Activated T-cell treated with anti-CD3 and anti-CD28 coated beads, Interleukin-2, amount 50 U/mL, for 4 hours (primary cell): ENCODE data around the gene ZDHHC11B. TPM values are rescaled to one million over a fixed set of nuclear protein-coding genes. Genes with fewer than 3 reads are reported as not detected.

Experiments used
- ATAC-seq, 2 donors: fragments of 200-7000 bp; cut with Tn5 transposase; one replicate each; pipeline ENCODE4 v1.10.0; 2021
- DNase-seq: peaks from one replicate; pipeline ENCODE4 v3.0.0-alpha.2; 2020
- H3K27me3 Mint-ChIP-seq: one replicate; pipeline ENCODE4 v1.8.0; 2021; ENCODE audit warnings: low read depth, mixed read lengths
- H3K36me3 Mint-ChIP-seq: one replicate; pipeline ENCODE4 v1.8.0; 2022; ENCODE audit warnings: mixed read lengths; ENCODE audit not compliant: insufficient read depth
- H3K4me1 Mint-ChIP-seq: one replicate; pipeline ENCODE4 v1.8.0; 2021; ENCODE audit warnings: low read depth, mixed read lengths
- H3K4me3 Mint-ChIP-seq: one replicate; pipeline ENCODE4 v1.8.0; 2021; ENCODE audit warnings: mild to moderate bottlenecking, moderate library complexity, mixed read lengths
- H3K9me3 Mint-ChIP-seq: one replicate; pipeline ENCODE4 v1.8.0; 2021; ENCODE audit warnings: mixed read lengths
- total RNA-seq, 3 donors: library from RNA; stranded (reverse); gene quantifications; one replicate each; pipeline ENCODE4 v1.2.1, GENCODE V29; 2021

Gene ZDHHC11B
- total RNA-seq, 3 donors from 2014 or later, result 0.21 to 0.66 (median 0.30) TPM

DNA sequence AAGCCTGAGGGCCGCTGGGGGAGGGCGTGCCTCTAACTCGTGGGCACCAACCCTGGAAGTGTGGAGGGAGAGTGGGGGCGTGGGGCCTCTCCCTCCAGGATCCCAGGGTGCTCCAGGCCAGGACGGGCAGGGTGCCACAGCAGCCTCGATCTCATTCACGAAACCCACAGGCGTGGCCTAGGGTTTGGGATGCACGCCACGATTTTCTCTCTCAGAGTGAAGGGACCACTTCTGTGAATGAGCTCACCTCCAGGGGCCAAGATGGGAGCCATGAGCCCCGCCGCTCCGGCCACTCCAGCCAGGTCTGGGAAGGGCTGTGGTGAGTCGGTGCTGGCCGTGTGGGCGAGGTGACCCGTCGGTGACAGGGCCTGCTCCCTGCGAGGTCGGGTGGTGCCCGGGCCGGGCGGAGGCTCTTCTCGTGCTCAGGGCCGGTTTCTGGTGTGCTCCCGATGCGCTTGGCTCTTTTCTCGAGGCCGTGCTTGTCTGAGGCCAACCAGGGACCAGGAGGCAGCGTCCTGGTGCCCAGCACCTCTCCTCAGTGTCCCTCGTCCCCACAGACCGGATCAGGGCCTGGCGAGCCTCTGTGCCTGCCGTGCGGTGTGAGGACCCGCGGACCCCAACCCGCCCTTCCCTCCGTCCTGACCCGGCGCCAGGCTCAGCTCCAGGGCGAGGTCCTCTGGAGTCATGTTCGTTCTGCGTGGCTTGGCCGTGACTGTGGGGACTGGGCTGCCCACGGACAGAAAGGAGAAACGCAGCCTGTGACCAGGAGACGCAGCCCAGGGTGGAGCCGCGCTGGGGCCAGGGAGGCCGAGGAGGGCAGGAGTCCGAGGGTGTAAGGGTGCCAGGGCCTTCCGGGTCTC lies 122.4 kb downstream of the ZDHHC11B start:
- Mint-ChIP-seq H3K9me3 (no peaks in the 10 kb centered on the region), H3K36me3 (peaks cover 34% of the 10 kb centered on the region), H3K4me1 (no peaks in the 10 kb centered on the region), H3K4me3 (no peak overlapping the region), H3K27me3 (no peaks in the 10 kb centered on the region)
- DNase-seq (no peak), ATAC-seq (no peak)

DNA sequence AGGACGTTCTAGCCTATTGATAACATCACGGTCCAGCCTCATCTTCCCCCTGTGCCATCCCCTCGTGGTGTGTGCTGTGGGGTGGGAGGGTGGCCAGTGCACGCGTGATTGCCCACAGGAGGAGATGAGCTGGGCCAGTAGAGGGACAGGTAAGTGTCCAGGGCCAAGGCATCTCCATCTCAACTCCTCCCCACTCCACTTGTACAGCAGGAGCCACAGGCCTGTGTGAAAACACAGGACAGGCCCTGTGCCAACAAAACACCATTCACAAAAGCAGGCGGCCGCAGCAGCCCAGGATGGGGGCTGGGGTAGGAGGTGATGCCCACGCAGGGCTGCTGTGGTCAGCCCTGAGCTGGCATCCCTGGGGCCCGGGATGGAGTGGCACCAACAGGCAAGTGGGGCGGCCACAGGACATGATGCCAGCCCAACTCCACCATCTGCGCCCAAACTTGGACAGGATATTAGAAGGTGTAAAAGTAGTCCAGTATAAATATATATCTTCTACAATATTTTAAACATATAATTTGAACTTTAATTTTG lies 124.0 kb downstream of the ZDHHC11B start:
- DNase-seq (no peak), ATAC-seq (no peak)
- H3K4me3 Mint-ChIP-seq, result no peak overlapping the region
- no peaks in the 10 kb centered on the region for H3K4me1 Mint-ChIP-seq
- peaks cover 38% of the 10 kb centered on the region for H3K36me3 Mint-ChIP-seq
- H3K9me3 Mint-ChIP-seq, result no peaks in the 10 kb centered on the region
- H3K27me3 Mint-ChIP-seq, result no peaks in the 10 kb centered on the region

Other genes with a start within 250 kb of the ZDHHC11B start
- 10 to 100 TPM; 19.7 to 20.4 (median 19.9) TPM for gene CEP72, start 172.4 kb downstream of the ZDHHC11B start, total RNA-seq
- under 1 TPM; 0.08 to 0.19 (median 0.08) TPM for gene TPPP, start 91.4 kb downstream of the ZDHHC11B start, total RNA-seq
- 1 to 10 TPM; 6.0 to 7.0 (median 6.2) TPM for gene ZDHHC11, start 66.3 kb upstream of the ZDHHC11B start, total RNA-seq
- 10 to 100 TPM; 60.9 to 67.7 (median 64.6) TPM for gene BRD9, start 108.1 kb upstream of the ZDHHC11B start, total RNA-seq
- gene TRIP13, start 108.2 kb upstream of the ZDHHC11B start, total RNA-seq, result 10 to 100 TPM; 11.2 to 21.5 (median 18.5) TPM
- gene NKD2, start 224.1 kb upstream of the ZDHHC11B start, total RNA-seq, result under 1 TPM; 0.54 to 0.94 (median 0.58) TPM